Measurements from ENCODE around the gene CFAP20DC. TPM values are rescaled to one million over a fixed set of nuclear protein-coding genes. Genes with fewer than 3 reads are reported as not detected.

CFAP20DC gene
- total and polyA plus RNA-seq, 2 experiments from 2014 or later: 7.4 to 11.4 TPM

DNA sequence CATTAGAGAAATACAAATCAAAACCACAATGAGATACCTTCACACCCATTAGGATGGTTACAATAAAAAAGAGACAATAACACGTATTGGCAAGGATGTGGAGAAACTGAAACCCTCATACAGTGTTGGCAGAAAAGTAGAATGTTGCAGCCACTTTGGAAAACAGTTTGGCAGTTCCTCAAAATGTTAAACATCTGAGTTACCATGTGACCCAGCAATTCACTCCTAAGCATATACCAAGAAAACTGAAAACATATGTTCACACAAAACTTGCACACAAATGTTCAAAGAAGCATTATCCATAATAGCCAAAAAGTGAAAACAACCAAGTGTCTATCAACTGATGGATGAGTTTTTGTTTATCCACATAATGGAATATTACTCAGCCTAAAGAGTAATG, 216.3 kb downstream of the CFAP20DC start (continued):
- TF ChIP-seq, protein P1, sequence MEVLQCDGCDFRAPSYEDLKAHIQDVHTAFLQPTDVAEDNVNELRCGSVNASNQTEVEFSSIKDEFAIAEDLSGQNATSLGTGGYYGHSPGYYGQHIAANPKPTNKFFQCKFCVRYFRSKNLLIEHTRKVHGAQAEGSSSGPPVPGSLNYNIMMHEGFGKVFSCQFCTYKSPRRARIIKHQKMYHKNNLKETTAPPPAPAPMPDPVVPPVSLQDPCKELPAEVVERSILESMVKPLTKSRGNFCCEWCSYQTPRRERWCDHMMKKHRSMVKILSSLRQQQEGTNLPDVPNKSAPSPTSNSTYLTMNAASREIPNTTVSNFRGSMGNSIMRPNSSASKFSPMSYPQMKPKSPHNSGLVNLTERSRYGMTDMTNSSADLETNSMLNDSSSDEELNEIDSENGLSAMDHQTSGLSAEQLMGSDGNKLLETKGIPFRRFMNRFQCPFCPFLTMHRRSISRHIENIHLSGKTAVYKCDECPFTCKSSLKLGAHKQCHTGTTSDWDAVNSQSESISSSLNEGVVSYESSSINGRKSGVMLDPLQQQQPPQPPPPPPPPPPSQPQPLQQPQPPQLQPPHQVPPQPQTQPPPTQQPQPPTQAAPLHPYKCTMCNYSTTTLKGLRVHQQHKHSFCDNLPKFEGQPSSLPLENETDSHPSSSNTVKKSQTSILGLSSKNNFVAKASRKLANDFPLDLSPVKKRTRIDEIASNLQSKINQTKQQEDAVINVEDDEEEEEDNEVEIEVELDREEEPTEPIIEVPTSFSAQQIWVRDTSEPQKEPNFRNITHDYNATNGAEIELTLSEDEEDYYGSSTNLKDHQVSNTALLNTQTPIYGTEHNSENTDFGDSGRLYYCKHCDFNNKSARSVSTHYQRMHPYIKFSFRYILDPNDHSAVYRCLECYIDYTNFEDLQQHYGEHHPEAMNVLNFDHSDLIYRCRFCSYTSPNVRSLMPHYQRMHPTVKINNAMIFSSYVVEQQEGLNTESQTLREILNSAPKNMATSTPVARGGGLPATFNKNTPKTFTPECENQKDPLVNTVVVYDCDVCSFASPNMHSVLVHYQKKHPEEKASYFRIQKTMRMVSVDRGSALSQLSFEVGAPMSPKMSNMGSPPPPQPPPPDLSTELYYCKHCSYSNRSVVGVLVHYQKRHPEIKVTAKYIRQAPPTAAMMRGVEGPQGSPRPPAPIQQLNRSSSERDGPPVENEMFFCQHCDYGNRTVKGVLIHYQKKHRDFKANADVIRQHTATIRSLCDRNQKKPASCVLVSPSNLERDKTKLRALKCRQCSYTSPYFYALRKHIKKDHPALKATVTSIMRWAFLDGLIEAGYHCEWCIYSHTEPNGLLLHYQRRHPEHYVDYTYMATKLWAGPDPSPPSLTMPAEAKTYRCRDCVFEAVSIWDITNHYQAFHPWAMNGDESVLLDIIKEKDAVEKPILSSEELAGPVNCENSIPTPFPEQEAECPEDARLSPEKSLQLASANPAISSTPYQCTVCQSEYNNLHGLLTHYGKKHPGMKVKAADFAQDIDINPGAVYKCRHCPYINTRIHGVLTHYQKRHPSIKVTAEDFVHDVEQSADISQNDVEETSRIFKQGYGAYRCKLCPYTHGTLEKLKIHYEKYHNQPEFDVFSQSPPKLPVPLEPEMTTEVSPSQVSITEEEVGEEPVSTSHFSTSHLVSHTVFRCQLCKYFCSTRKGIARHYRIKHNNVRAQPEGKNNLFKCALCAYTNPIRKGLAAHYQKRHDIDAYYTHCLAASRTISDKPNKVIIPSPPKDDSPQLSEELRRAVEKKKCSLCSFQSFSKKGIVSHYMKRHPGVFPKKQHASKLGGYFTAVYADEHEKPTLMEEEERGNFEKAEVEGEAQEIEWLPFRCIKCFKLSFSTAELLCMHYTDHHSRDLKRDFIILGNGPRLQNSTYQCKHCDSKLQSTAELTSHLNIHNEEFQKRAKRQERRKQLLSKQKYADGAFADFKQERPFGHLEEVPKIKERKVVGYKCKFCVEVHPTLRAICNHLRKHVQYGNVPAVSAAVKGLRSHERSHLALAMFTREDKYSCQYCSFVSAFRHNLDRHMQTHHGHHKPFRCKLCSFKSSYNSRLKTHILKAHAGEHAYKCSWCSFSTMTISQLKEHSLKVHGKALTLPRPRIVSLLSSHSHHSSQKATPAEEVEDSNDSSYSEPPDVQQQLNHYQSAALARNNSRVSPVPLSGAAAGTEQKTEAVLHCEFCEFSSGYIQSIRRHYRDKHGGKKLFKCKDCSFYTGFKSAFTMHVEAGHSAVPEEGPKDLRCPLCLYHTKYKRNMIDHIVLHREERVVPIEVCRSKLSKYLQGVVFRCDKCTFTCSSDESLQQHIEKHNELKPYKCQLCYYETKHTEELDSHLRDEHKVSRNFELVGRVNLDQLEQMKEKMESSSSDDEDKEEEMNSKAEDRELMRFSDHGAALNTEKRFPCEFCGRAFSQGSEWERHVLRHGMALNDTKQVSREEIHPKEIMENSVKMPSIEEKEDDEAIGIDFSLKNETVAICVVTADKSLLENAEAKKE (CRISPR knock-in tag; IDR thresholded peaks at IDR 0.05): no peak
- TF ChIP-seq CREB1 (CRISPR knock-in tag; IDR thresholded peaks at IDR 0.05; ENCODE audit: low read depth) (no peak), ZNF331 (CRISPR knock-in tag; IDR thresholded peaks at IDR 0.05; ENCODE audit: low read depth) (no peak), JUNB (IDR thresholded peaks at IDR 0.05; ENCODE audit: unreplicated experiment) (no peak), POLR2AphosphoS5 (IDR thresholded peaks at IDR 0.05; ENCODE audit: low read depth) (no peak), ZNF114 (CRISPR knock-in tag; IDR thresholded peaks at IDR 0.05) (no peak), EZH2phosphoT487 (IDR thresholded peaks at IDR 0.05; ENCODE audit: unreplicated experiment) (no peak)
- TF ChIP-seq, protein P2, sequence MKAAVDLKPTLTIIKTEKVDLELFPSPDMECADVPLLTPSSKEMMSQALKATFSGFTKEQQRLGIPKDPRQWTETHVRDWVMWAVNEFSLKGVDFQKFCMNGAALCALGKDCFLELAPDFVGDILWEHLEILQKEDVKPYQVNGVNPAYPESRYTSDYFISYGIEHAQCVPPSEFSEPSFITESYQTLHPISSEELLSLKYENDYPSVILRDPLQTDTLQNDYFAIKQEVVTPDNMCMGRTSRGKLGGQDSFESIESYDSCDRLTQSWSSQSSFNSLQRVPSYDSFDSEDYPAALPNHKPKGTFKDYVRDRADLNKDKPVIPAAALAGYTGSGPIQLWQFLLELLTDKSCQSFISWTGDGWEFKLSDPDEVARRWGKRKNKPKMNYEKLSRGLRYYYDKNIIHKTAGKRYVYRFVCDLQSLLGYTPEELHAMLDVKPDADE (IDR thresholded peaks at IDR 0.05): no peak

DNA sequence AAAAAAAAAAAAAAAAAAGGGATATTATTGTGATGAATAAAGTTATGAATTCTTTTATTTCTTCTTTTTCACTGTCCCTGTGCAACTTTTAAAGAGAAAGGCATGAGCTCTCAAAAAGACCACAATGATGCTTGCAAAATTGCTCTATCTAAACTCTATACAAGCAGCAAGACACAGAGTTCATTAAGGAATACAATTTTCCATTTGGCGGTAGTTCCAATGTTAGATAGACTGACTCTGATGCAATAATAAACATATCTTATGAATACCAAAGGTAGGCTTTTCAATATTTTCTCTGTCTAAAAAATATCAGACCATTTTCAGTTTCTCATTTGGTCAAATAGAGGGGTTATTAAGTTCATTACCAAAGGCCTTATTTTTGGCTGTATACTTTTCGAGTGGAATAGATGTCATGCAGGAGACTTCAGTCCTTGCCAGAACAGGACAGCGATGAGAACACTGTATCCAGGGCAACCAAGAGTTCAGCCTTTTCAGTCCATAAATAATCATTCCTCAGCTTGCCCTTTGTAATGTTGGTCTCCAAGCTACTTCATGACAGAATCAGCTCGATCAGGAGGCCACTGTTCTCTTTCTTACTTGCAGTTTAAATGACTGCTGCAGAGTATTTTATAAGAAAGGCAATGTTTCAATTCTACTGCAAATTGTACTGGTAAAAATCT, 220.4 kb downstream of the CFAP20DC start:
- Histone ChIP-seq H3K36me3 (ENCODE audit: insufficient read depth) (no peaks in the 10 kb centered on the region), H3K4me3 (no peak overlapping the region), H3K4me1 (ENCODE audit: insufficient read depth) (no peaks in the 10 kb centered on the region), H3K79me2 (replicated peaks; ENCODE audit: insufficient read depth) (0 out of 2 replicates have a peak, but pooled peaks cover 5% of the 10 kb centered on the region), H4K20me1 (replicated peaks; ENCODE audit: insufficient read depth) (no peaks in the 10 kb centered on the region), H3K4me2 (no peak overlapping the region), H3F3A (replicated peaks; ENCODE audit: low read depth) (no peaks in the 10 kb centered on the region), H3K27me3 (ENCODE audit: insufficient read depth) (no peaks in the 10 kb centered on the region), H3K9me2 (ENCODE audit: insufficient read depth) (peaks cover 3% of the 10 kb centered on the region; the same call in 1 of the 2 replicates), H2AFZ (no peak overlapping the region), H3K27ac (ENCODE audit: low read depth) (no peak overlapping the region)
- Mint-ChIP-seq H3K27me3 (ENCODE audit: insufficient read depth, low read depth, poor library complexity) (no peaks in the 10 kb centered on the region), H3K27ac (no peak overlapping the region), H3K4me1 (peaks cover 2% of the 10 kb centered on the region; the same call in 1 of the 3 replicates), H3K4me3 (no peak overlapping the region), H3K36me3 (ENCODE audit: low read depth) (no peaks in the 10 kb centered on the region), H3K9me3 (no peaks in the 10 kb centered on the region)
- TF ChIP-seq CREB1 (CRISPR knock-in tag; IDR thresholded peaks at IDR 0.05; ENCODE audit: low read depth) (no peak), ZNF114 (CRISPR knock-in tag; IDR thresholded peaks at IDR 0.05) (no peak), POLR2AphosphoS5 (IDR thresholded peaks at IDR 0.05; ENCODE audit: low read depth) (no peak), EZH2 (IDR thresholded peaks at IDR 0.05; ENCODE audit: low read depth, unreplicated experiment) (no peak), ZNF331 (CRISPR knock-in tag; IDR thresholded peaks at IDR 0.05; ENCODE audit: low read depth) (no peak), STAT1 (IDR thresholded peaks at IDR 0.05; ENCODE audit: unreplicated experiment) (no peak), JUNB (IDR thresholded peaks at IDR 0.05; ENCODE audit: unreplicated experiment) (no peak), EZH2phosphoT487 (IDR thresholded peaks at IDR 0.05; ENCODE audit: unreplicated experiment) (no peak), NANOG (IDR thresholded peaks at IDR 0.05; ENCODE audit: borderline replicate concordance) (no peak)
- TF ChIP-seq, protein P2 (IDR thresholded peaks at IDR 0.05): no peak
- TF ChIP-seq, protein P3, sequence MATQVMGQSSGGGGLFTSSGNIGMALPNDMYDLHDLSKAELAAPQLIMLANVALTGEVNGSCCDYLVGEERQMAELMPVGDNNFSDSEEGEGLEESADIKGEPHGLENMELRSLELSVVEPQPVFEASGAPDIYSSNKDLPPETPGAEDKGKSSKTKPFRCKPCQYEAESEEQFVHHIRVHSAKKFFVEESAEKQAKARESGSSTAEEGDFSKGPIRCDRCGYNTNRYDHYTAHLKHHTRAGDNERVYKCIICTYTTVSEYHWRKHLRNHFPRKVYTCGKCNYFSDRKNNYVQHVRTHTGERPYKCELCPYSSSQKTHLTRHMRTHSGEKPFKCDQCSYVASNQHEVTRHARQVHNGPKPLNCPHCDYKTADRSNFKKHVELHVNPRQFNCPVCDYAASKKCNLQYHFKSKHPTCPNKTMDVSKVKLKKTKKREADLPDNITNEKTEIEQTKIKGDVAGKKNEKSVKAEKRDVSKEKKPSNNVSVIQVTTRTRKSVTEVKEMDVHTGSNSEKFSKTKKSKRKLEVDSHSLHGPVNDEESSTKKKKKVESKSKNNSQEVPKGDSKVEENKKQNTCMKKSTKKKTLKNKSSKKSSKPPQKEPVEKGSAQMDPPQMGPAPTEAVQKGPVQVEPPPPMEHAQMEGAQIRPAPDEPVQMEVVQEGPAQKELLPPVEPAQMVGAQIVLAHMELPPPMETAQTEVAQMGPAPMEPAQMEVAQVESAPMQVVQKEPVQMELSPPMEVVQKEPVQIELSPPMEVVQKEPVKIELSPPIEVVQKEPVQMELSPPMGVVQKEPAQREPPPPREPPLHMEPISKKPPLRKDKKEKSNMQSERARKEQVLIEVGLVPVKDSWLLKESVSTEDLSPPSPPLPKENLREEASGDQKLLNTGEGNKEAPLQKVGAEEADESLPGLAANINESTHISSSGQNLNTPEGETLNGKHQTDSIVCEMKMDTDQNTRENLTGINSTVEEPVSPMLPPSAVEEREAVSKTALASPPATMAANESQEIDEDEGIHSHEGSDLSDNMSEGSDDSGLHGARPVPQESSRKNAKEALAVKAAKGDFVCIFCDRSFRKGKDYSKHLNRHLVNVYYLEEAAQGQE (IDR thresholded peaks at IDR 0.05; ENCODE audit: unreplicated experiment): no peak
- DNase-seq (ENCODE audit: low spot score): no peak
- no peak for ATAC-seq
